GM12873 (cell line): ENCODE results near the gene TMTC4.

Source experiments
- TF ChIP-seq, protein P1 (sequence below): IDR thresholded peaks from 2 replicates; pipeline ENCODE4 v1.5.1; 2012; ENCODE audit warnings: low read depth, mild to moderate bottlenecking, moderate library complexity, low read length, control low read depth; ENCODE audit not compliant: insufficient read depth; ENCODE audit errors: missing control alignments

TMTC4 gene

GRCh38 chr13:100604918-100605710 is 69.5 kb downstream of the TMTC4 start:
- TF ChIP-seq, protein P1, sequence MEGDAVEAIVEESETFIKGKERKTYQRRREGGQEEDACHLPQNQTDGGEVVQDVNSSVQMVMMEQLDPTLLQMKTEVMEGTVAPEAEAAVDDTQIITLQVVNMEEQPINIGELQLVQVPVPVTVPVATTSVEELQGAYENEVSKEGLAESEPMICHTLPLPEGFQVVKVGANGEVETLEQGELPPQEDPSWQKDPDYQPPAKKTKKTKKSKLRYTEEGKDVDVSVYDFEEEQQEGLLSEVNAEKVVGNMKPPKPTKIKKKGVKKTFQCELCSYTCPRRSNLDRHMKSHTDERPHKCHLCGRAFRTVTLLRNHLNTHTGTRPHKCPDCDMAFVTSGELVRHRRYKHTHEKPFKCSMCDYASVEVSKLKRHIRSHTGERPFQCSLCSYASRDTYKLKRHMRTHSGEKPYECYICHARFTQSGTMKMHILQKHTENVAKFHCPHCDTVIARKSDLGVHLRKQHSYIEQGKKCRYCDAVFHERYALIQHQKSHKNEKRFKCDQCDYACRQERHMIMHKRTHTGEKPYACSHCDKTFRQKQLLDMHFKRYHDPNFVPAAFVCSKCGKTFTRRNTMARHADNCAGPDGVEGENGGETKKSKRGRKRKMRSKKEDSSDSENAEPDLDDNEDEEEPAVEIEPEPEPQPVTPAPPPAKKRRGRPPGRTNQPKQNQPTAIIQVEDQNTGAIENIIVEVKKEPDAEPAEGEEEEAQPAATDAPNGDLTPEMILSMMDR, result no peak

DNA sequence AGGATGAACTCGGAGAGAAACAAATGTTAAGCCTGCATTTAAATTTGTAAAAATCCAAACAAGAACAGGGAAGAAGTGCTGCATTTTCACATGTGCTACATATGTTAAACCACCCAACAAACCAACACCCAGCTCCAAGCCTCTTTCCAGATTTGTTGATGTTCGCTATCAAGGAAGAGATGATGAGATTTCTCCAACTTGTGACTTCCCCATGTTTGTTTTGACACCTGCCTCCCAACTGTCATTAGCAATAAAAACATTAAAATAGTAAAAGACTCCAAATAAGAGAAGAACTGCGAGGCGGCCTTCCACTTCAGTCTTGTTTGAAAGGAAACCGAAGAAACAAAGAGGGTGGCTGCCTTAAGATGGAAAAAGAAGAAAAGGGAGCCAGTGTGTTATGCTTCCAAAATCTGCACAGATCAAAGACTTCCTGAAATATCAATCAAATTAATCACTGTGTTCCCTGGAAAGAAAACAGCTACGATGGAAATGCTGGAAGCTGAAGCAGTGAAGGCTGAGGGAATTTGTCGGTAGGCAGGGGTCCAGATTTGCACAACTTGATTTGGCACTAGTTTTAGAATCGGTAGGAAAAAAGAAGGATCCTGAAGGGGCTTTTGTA is 72.0 kb downstream of the TMTC4 start:
- TF ChIP-seq, protein P1, result no peak

DNA sequence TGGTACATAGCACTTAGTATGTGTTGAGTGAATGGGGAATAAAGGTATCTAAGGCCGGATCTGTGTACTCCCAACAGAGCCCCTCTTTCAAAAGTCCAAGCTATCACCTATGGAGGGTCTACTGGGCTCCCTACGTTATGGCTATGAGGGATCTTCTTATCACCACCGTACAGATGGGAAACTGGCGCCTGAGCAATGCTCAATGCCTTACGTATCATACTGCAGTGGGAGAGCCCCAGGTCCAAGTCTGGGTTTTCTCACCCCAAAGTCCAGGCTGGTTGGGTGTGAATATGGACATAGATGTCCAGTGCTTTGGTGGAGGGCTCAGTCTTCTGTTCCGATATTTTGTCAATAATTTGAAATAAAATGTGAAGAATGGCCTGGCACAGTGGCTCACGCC is 72.9 kb downstream of the TMTC4 start:
- TF ChIP-seq, protein P1, result no peak

- TF ChIP-seq, protein P1, result no peak
Measured at GRCh38 chr13:100600915-100601314, 73.7 kb downstream of the TMTC4 start.

GRCh38 chr13:100600461-100600860 is 74.1 kb downstream of the TMTC4 start:
- TF ChIP-seq, protein P1, result no peak

GRCh38 chr13:100597253-100597652 is 77.3 kb downstream of the TMTC4 start:
- TF ChIP-seq, protein P1, result no peak

GRCh38 chr13:100596516-100596915 is 78.1 kb downstream of the TMTC4 start:
- TF ChIP-seq, protein P1, result no peak
